Transverse colon (tissue), 4 donors: ENCODE measurements around the gene LRRC26. TPM values are rescaled to one million over a fixed set of nuclear protein-coding genes. Genes with fewer than 3 reads are reported as not detected.
A peak's percentile ranks its signal among the peaks of the same experiment; 100 is the strongest.

Experiments
- DNase-seq: peaks from one replicate; pipeline ENCODE4 v3.0.0-alpha.2; 2019
- H3K27ac ChIP-seq, 4 donors: fragments of 200-600 bp; sonication (generic); 2 replicates each; pipeline ENCODE4 v1.5.1; 2016 to 2018; ENCODE audit warnings: inconsistent platforms in 4 of 4
- H3K27me3 ChIP-seq: fragments of 200-600 bp; sonication (generic); 2 replicates; pipeline ENCODE4 v1.5.1; 2017; ENCODE audit warnings: inconsistent platforms
- H3K36me3 ChIP-seq, 4 donors: fragments of 200-600 bp; sonication (generic); 2 replicates each; pipeline ENCODE4 v1.5.1; 2017 to 2019; ENCODE audit warnings: inconsistent platforms in 4 of 4
- H3K4me1 ChIP-seq, 4 donors: fragments of 200-600 bp; sonication (generic); 2 replicates each; pipeline ENCODE4 v1.5.1; 2017 to 2020; ENCODE audit warnings: inconsistent platforms in 4 of 4
- H3K4me3 ChIP-seq, 4 donors: fragments of 200-600 bp; sonication (generic); 1 replicate in 1 of 4; 2 replicates in 3 of 4; pipeline versions ENCODE4 v1.5.1 to v1.6.1; 2017 to 2019; ENCODE audit warnings: inconsistent platforms in 4 of 4
- H3K9me3 ChIP-seq, 2 donors: fragments of 200-600 bp; sonication (generic); 2 replicates each; pipeline ENCODE4 v1.5.1; 2017 to 2019; ENCODE audit warnings: inconsistent platforms in 2 of 2
- CTCF ChIP-seq, 5 experiments: fragments of 200-600 bp in 3 of 5; fragments of 450-650 bp in 2 of 5; sonication (generic) in 3 of 5; IDR thresholded peaks; 1 replicate in 2 of 5; 2 replicates in 3 of 5; pipeline ENCODE4 v1.5.1; 2016 to 2017; ENCODE audit warnings: antibody characterized with exemption in 5 of 5, inconsistent platforms in 3 of 5, mild to moderate bottlenecking in 2 of 5, moderate library complexity in 1 of 5
- EP300 ChIP-seq: sonication (generic); formaldehyde crosslinking; IDR thresholded peaks from one replicate; pipeline ENCODE4 v1.6.1; 2017; ENCODE audit warnings: antibody characterized with exemption, low read depth
- POLR2A ChIP-seq: fragments of 450-650 bp; IDR thresholded peaks from one replicate; pipeline ENCODE4 v1.6.1; 2016; ENCODE audit warnings: antibody characterized with exemption, mild to moderate bottlenecking, moderate library complexity
- POLR2AphosphoS5 ChIP-seq, 3 donors: sonication (generic); formaldehyde crosslinking; IDR thresholded peaks; one replicate each; pipeline ENCODE4 v1.6.1; 2016; ENCODE audit warnings: antibody characterized with exemption in 3 of 3
- WGBS, 2 donors: methylation state at CpG; one replicate each; pipeline ENCODE4 v1.1.5; 2018; ENCODE audit warnings: low coverage in 1 of 2; 5-methylcytosine and 5-hydroxymethylcytosine counted together
- in situ Hi-C, 4 donors: fragments of 200-750 bp; cut with MboI; loops; one replicate each; pipeline versions ENCODE4 v1.15.0 to v1.15.1; 2017; ENCODE audit warnings: low sequenced_read_pairs in 3 of 4, low pct_ligation_motif_present in 1 of 4, low pct_unique_long_range_greater_than_20kb in 1 of 4
- intact Hi-C: fragments of 100-400 bp; cut with DNase I; formaldehyde crosslinking; loops from one replicate; pipeline ENCODE4 v1.15.1; 2023; ENCODE audit warnings: low total_unique reads
- total RNA-seq, 4 donors: library from RNA; depleted of rRNA; stranded (reverse); fragments of >200 nt; gene quantifications; one replicate each; pipeline ENCODE4 v1.1.0, GENCODE V29; 2016

LRRC26 gene
- total RNA-seq, 4 donors from 2014 or later, result 31.8 to 437 (median 64.8) TPM

GRCh38 chr9:137167277-137167746 lies 2.5 kb downstream of the LRRC26 start:
- H3K4me1 ChIP-seq, result peaks cover 19 to 48% (median 43%) of the 10 kb centered on the region in 4 donors
- DNase-seq, result no peak
- WGBS, 2 donors, result 21% methylated on average over 42 of the region's 44 CpGs; no CpG with 5 or more reads in 1 of the 2 donors
- no peaks in the 10 kb centered on the region for H3K36me3 ChIP-seq
- H3K27me3 ChIP-seq, result peaks cover 100% of the 10 kb centered on the region
- intact Hi-C loops (no loop called here), in situ Hi-C loops (no loop called here)
- TF ChIP-seq EP300, result no peak
- TF ChIP-seq POLR2A, result no peak
- no peak for TF ChIP-seq POLR2AphosphoS5 (IDR thresholded peaks at IDR 0.05)
- no peak for TF ChIP-seq CTCF (IDR thresholded peaks at IDR 0.05)
- H3K9me3 ChIP-seq, result no peaks in the 10 kb centered on the region
- peak overlapping the region in 3 of 4 donors; percentile 30 to 48 (median 46) for H3K4me3 ChIP-seq
- peak overlapping the region in 1 of 4 donors; percentile 72 for H3K27ac ChIP-seq

- H3K4me3 ChIP-seq, result no peak overlapping the region
- no peak for DNase-seq
- TF ChIP-seq CTCF (IDR thresholded peaks at IDR 0.05) (no peak), POLR2A (no peak), EP300 (no peak)
- peaks cover 100% of the 10 kb centered on the region for H3K27me3 ChIP-seq
- peaks cover 19 to 55% (median 50%) of the 10 kb centered on the region in 4 donors for H3K4me1 ChIP-seq
- intact Hi-C loops, result no loop called here
- no peaks in the 10 kb centered on the region for H3K9me3 ChIP-seq
- no peak overlapping the region for H3K27ac ChIP-seq
- WGBS, 2 donors, result 62 to 66% methylated on average over 7 to 20 of the region's 22 CpGs
- in situ Hi-C loops, result no loop called here
- no peaks in the 10 kb centered on the region for H3K36me3 ChIP-seq
Measured at GRCh38 chr9:137166380-137167229, 3.2 kb downstream of the LRRC26 start.

- TF ChIP-seq EP300, result no peak
- no peak for TF ChIP-seq POLR2AphosphoS5 (IDR thresholded peaks at IDR 0.05)
- TF ChIP-seq CTCF (IDR thresholded peaks at IDR 0.05), result no peak
- no peak for TF ChIP-seq POLR2A
- in situ Hi-C loops (no loop called here), intact Hi-C loops (no loop called here)
- DNase-seq, result no peak
- peaks cover 19 to 52% (median 50%) of the 10 kb centered on the region in 4 donors for H3K4me1 ChIP-seq
- no peak overlapping the region for H3K27ac ChIP-seq
- no peaks in the 10 kb centered on the region for H3K36me3 ChIP-seq
- WGBS, 2 donors, result 85 to 95% methylated on average over 4 to 32 of the region's 32 CpGs
- H3K4me3 ChIP-seq, result no peak overlapping the region
- H3K27me3 ChIP-seq, result peaks cover 100% of the 10 kb centered on the region
- H3K9me3 ChIP-seq, result no peaks in the 10 kb centered on the region
Measured at GRCh38 chr9:137165250-137165836, 4.5 kb downstream of the LRRC26 start.

- Histone ChIP-seq H3K36me3 (no peaks in the 10 kb centered on the region), H3K9me3 (no peaks in the 10 kb centered on the region), H3K4me1 (peaks cover 19 to 48% (median 44%) of the 10 kb centered on the region in 4 donors), H3K27me3 (peaks cover 100% of the 10 kb centered on the region), H3K4me3 (no peak overlapping the region), H3K27ac (no peak overlapping the region)
- in situ Hi-C loops, result no loop called here
- no peak for DNase-seq
- intact Hi-C loops, result no loop called here
- 75% methylated on average over 34 of the region's 34 CpGs; no CpG with 5 or more reads in 1 of the 2 donors for WGBS, 2 donors
- TF ChIP-seq EP300 (no peak), POLR2A (no peak), CTCF (IDR thresholded peaks at IDR 0.05) (no peak), POLR2AphosphoS5 (IDR thresholded peaks at IDR 0.05) (no peak)
Measured at GRCh38 chr9:137164370-137165249, 5.2 kb downstream of the LRRC26 start.
